Mesenchymal stem cell (in vitro differentiated cells and primary cell): ENCODE results near the gene COL16A1.

ENCODE experiments used
- DNase-seq: peaks from one replicate; pipeline ENCODE4 v3.0.0-alpha.2; 2013
- H2AFZ ChIP-seq: one replicate; pipeline ENCODE4 v1.6.1; 2013; ENCODE audit warnings: low read depth, mild to moderate bottlenecking, control low read depth, inconsistent platforms, low read length, moderate library complexity
- H2AK5ac ChIP-seq: 2 replicates; pipeline ENCODE4 v1.6.1; 2013; ENCODE audit warnings: low read length, moderate library complexity, mild to moderate bottlenecking, inconsistent platforms; ENCODE audit not compliant: severe bottlenecking
- H2BK120ac ChIP-seq: one replicate; pipeline ENCODE4 v1.6.1; 2013; ENCODE audit warnings: low read depth, mild to moderate bottlenecking, inconsistent platforms, low read length, moderate library complexity
- H2BK12ac ChIP-seq, 2 experiments: one replicate each; pipeline ENCODE4 v1.6.1; 2013; ENCODE audit warnings: inconsistent platforms in 2 of 2, low read length in 2 of 2, mild to moderate bottlenecking in 2 of 2, moderate library complexity in 2 of 2, control low read depth in 1 of 2
- H2BK15ac ChIP-seq: one replicate; pipeline ENCODE4 v1.6.1; 2013; ENCODE audit warnings: mild to moderate bottlenecking, low read depth, inconsistent platforms; ENCODE audit not compliant: poor library complexity, severe bottlenecking
- H2BK5ac ChIP-seq: 2 replicates; pipeline ENCODE4 v1.6.1; 2013; ENCODE audit warnings: low read depth, mild to moderate bottlenecking, low read length, control low read depth, inconsistent platforms; ENCODE audit not compliant: poor library complexity, severe bottlenecking
- H3K14ac ChIP-seq, 2 experiments: one replicate each; pipeline ENCODE4 v1.6.1; 2013; ENCODE audit warnings: inconsistent platforms in 2 of 2, low read length in 2 of 2, control low read depth in 1 of 2, mild to moderate bottlenecking in 1 of 2, moderate library complexity in 1 of 2
- H3K18ac ChIP-seq, 2 experiments: one replicate each; pipeline ENCODE4 v1.6.1; 2013; ENCODE audit warnings: inconsistent platforms in 2 of 2, low read length in 2 of 2, control low read depth in 1 of 2, low read depth in 1 of 2, mild to moderate bottlenecking in 1 of 2
- H3K23ac ChIP-seq, 2 experiments: one replicate each; pipeline ENCODE4 v1.6.1; 2013; ENCODE audit warnings: inconsistent platforms in 2 of 2, low read length in 2 of 2, mild to moderate bottlenecking in 2 of 2, moderate library complexity in 2 of 2, control low read depth in 1 of 2
- H3K27ac ChIP-seq: 2 replicates; pipeline ENCODE4 v1.5.1; 2013; ENCODE audit warnings: mild to moderate bottlenecking, moderate library complexity, low read length, control low read depth, inconsistent platforms; ENCODE audit not compliant: poor library complexity, severe bottlenecking
- H3K27me3 ChIP-seq, 2 experiments: 2 replicates each; pipeline versions ENCODE4 v1.6.1 to v1.7.0; 2013; ENCODE audit warnings: low read length in 2 of 2, mild to moderate bottlenecking in 2 of 2, moderate library complexity in 2 of 2, control low read depth in 1 of 2, inconsistent platforms in 1 of 2; ENCODE audit not compliant: control insufficient read depth in 1 of 2, insufficient read depth in 1 of 2
- H3K36me3 ChIP-seq, 2 experiments: 2 replicates each; pipeline versions ENCODE4 v1.6.1 to v1.7.0; 2013; ENCODE audit warnings: low read length in 2 of 2, control low read depth in 1 of 2, inconsistent platforms in 1 of 2, low read depth in 1 of 2, mild to moderate bottlenecking in 1 of 2; ENCODE audit not compliant: insufficient read depth in 2 of 2, control insufficient read depth in 1 of 2
- H3K4ac ChIP-seq, 2 experiments: one replicate each; pipeline ENCODE4 v1.6.1; 2013; ENCODE audit warnings: inconsistent platforms in 2 of 2, low read length in 2 of 2, mild to moderate bottlenecking in 2 of 2, moderate library complexity in 2 of 2, control low read depth in 1 of 2, low read depth in 1 of 2
- H3K4me1 ChIP-seq: 2 replicates; pipeline ENCODE4 v1.6.1; 2013; ENCODE audit warnings: low read depth, low read length, control low read depth; ENCODE audit not compliant: control insufficient read depth, insufficient read depth
- H3K4me2 ChIP-seq: 2 replicates; pipeline ENCODE4 v1.6.1; 2013; ENCODE audit warnings: low read length, mild to moderate bottlenecking, inconsistent platforms; ENCODE audit not compliant: poor library complexity, severe bottlenecking
- H3K4me3 ChIP-seq, 2 experiments: 2 replicates each; pipeline versions ENCODE4 v1.5.1 to v1.7.0; 2013; ENCODE audit warnings: low read length in 2 of 2, mild to moderate bottlenecking in 2 of 2, control low read depth in 1 of 2, low read depth in 1 of 2; ENCODE audit not compliant: insufficient read depth in 1 of 2
- H3K79me1 ChIP-seq: replicated peaks from 2 replicates; pipeline ENCODE4 v1.6.1; 2013; ENCODE audit warnings: mild to moderate bottlenecking, control low read depth, low read length, inconsistent platforms; ENCODE audit not compliant: poor library complexity, severe bottlenecking
- H3K9ac ChIP-seq: 2 replicates; pipeline ENCODE4 v1.7.0; 2013; ENCODE audit warnings: mild to moderate bottlenecking, low read length, moderate library complexity
- H3K9me3 ChIP-seq: 2 replicates; pipeline ENCODE4 v1.7.0; 2013; ENCODE audit warnings: mild to moderate bottlenecking, low read length; ENCODE audit not compliant: control insufficient read depth
- H4K8ac ChIP-seq: one replicate; pipeline ENCODE4 v1.6.1; 2013; ENCODE audit warnings: inconsistent platforms, mild to moderate bottlenecking, low read length, moderate library complexity
- H4K91ac ChIP-seq: one replicate; pipeline ENCODE4 v1.6.1; 2013; ENCODE audit warnings: mild to moderate bottlenecking, low read length, inconsistent platforms
- WGBS: methylation state at CpG from one replicate; pipeline ENCODE4 v1.1.7; 2013; ENCODE audit warnings: mixed read lengths; 5-methylcytosine and 5-hydroxymethylcytosine counted together

The COL16A1 gene

DNA sequence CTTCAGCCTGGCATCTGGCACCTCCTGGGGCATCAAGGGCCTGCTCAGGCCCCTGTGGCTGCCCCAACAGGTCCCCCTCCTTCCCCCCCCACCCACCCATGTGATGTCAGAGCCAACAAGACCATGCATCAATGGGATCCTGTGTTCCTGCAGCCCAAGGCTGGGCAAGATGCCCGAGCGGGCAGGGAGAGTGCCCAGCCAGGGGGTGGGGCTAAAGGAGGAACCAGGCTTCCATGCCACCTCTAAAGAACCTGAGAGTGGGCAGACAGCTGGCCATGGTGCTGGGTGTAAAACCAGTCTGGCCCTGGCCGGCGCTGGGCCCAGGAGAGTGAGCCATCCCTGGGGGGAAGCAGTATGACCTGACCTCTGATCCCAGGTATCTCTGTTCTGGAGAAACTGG lies 7.6 kb downstream of the COL16A1 start:
- H3K9me3 ChIP-seq: no peaks in the 10 kb centered on the region
- H3K4ac ChIP-seq: no peak overlapping the region
- H3K4me3 ChIP-seq: no peak overlapping the region
- no peak overlapping the region for H3K27ac ChIP-seq
- H3K36me3 ChIP-seq: peaks cover 54 to 84% of the 10 kb centered on the region in 2 experiments
- H4K91ac ChIP-seq: no peak overlapping the region
- H3K9ac ChIP-seq: no peak overlapping the region
- no peak overlapping the region for H3K23ac ChIP-seq
- H3K79me1 ChIP-seq: peaks cover 2% of the 10 kb centered on the region
- H2BK5ac ChIP-seq: no peak overlapping the region
- H3K14ac ChIP-seq: no peak overlapping the region
- no peak overlapping the region for H3K18ac ChIP-seq
- H2AK5ac ChIP-seq: no peak overlapping the region
- no peak overlapping the region for H2BK120ac ChIP-seq
- no peak for DNase-seq
- H3K4me1 ChIP-seq: peaks cover 42% of the 10 kb centered on the region
- no peak overlapping the region for H3K4me2 ChIP-seq
- H2AFZ ChIP-seq: no peak overlapping the region
- no peaks in the 10 kb centered on the region for H3K27me3 ChIP-seq
- 94% methylated on average over 4 of the region's 4 CpGs for WGBS
- H2BK12ac ChIP-seq: no peak overlapping the region
- H2BK15ac ChIP-seq: no peak overlapping the region
- no peak overlapping the region for H4K8ac ChIP-seq

DNA sequence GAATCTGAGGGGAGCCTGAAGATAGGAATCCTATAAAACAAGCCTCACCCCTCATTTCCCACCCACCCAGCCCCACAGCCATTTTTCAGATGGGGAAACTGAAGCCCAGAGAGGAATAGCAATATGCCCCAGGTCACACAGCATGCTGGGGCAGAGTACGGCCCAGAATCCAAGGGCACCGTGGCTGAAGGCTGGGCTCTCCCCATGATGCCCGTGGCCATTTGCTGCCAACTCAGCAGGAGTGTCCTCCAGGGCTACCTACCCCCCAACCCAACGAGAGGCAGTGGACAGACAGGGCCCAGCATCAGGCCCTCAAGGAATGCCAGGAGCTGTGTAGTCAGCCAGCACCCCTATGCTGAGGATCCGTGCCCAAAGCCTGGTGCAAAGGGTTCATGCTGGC lies 8.5 kb downstream of the COL16A1 start:
- H3K9me3 ChIP-seq: no peaks in the 10 kb centered on the region
- H4K8ac ChIP-seq: no peak overlapping the region
- H3K14ac ChIP-seq: no peak overlapping the region
- no peak overlapping the region for H2AFZ ChIP-seq
- H3K27ac ChIP-seq: no peak overlapping the region
- H2AK5ac ChIP-seq: no peak overlapping the region
- H3K36me3 ChIP-seq: peaks cover 59 to 91% of the 10 kb centered on the region in 2 experiments
- H3K27me3 ChIP-seq: no peaks in the 10 kb centered on the region
- peak overlapping the region in 1 of 2 experiments; percentile 0 for H2BK12ac ChIP-seq
- H3K4me2 ChIP-seq: no peak overlapping the region
- H3K18ac ChIP-seq: no peak overlapping the region
- H3K9ac ChIP-seq: no peak overlapping the region
- no peak overlapping the region for H2BK120ac ChIP-seq
- H3K4me1 ChIP-seq: peaks cover 44% of the 10 kb centered on the region
- peaks cover 2% of the 10 kb centered on the region for H3K79me1 ChIP-seq
- no peak for DNase-seq
- no peak overlapping the region for H3K23ac ChIP-seq
- no peak overlapping the region for H2BK5ac ChIP-seq
- peak overlapping the region; percentile 37 for H4K91ac ChIP-seq
- no peak overlapping the region for H3K4me3 ChIP-seq
- no peak overlapping the region for H2BK15ac ChIP-seq
- WGBS: 95% methylated on average over 5 of the region's 5 CpGs
- no peak overlapping the region for H3K4ac ChIP-seq

DNA sequence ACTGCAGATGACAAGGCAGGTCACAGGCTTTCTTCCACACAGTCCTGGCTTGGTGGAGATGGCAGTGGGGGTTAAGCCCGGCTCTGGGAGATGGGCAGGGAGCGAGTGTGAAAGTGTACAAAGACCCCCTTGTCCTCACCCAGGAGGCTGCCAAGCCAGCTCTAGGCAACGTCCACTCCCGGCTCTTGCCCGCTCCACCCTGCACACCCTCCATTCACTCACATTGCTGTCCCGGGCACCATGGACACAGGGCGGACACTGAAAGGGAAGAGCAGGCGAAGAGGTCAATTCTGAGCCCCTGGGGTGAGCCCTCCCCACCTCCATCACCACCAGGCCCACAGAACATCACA lies 8.9 kb downstream of the COL16A1 start:
- no peak overlapping the region for H3K4me2 ChIP-seq
- H3K27me3 ChIP-seq: no peaks in the 10 kb centered on the region
- H3K4me3 ChIP-seq: no peak overlapping the region
- no peak overlapping the region for H3K14ac ChIP-seq
- peak overlapping the region in 1 of 2 experiments; percentile 1 for H2BK12ac ChIP-seq
- no peak overlapping the region for H3K23ac ChIP-seq
- peaks cover 57 to 91% of the 10 kb centered on the region in 2 experiments for H3K36me3 ChIP-seq
- peaks cover 44% of the 10 kb centered on the region for H3K4me1 ChIP-seq
- H3K18ac ChIP-seq: no peak overlapping the region
- H4K8ac ChIP-seq: no peak overlapping the region
- WGBS: 89% methylated on average over 6 of the region's 8 CpGs
- DNase-seq: no peak
- H3K9me3 ChIP-seq: no peaks in the 10 kb centered on the region
- H3K79me1 ChIP-seq: peaks cover 3% of the 10 kb centered on the region
- no peak overlapping the region for H2BK120ac ChIP-seq
- H2AFZ ChIP-seq: no peak overlapping the region
- no peak overlapping the region for H4K91ac ChIP-seq
- no peak overlapping the region for H2BK15ac ChIP-seq
- H3K27ac ChIP-seq: no peak overlapping the region
- H3K9ac ChIP-seq: no peak overlapping the region
- no peak overlapping the region for H3K4ac ChIP-seq
- H2BK5ac ChIP-seq: no peak overlapping the region
- no peak overlapping the region for H2AK5ac ChIP-seq

DNA sequence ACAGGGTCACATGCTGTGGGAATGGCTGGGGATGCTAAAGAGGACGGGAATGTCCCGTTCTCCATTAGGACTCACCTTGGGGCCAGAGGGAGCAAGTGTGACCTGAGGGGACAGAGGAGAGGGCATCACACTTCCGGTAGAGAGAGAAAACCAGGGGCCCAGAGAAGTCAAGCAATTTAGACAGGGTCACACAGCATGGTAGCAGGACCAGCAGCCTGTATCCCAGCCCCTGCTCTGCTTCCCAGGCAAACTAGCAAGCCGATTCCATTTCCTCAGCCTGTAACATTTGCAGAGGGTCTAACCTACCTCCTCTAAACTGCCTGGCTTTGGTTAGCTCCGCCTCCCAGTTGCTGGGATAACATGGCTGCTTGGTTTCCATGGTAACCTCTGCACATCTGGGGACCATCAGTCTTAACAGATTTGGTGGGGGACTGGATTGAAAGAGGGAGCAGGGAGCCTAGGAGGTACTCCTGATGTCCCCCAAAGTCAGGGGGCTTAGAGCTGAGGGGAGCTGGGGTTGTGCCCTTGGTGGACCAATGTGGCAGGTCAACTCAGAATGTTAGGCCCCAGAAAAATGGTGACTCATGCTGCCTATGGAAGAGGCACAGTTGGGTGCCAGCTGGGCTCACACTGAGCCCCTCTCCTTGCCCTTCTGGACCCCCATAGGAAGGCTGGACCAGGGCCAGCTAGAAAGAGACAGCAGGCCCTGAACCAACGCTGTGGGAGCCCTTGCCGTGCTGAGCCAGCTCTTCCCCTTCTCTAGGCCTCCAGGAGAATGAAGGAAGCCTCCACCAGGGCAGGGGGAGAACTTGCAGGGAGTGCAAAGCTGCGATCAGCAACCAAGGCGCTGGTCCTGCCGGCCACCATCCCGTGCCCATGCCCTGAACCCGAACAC lies 9.5 kb downstream of the COL16A1 start:
- Histone ChIP-seq H3K4me1 (peaks cover 43% of the 10 kb centered on the region), H3K36me3 (peaks cover 51 to 91% of the 10 kb centered on the region in 2 experiments)
- WGBS: 87% methylated on average over 12 of the region's 12 CpGs

More for the DNA sequence above, 9.5 kb downstream of the COL16A1 start:
- Histone ChIP-seq H2BK120ac (no peak overlapping the region), H3K27me3 (no peaks in the 10 kb centered on the region), H3K4me2 (no peak overlapping the region), H3K4ac (no peak overlapping the region), H3K79me1 (peaks cover 3% of the 10 kb centered on the region), H3K9me3 (no peaks in the 10 kb centered on the region), H4K91ac (peak overlapping the region; percentile 56), H3K27ac (no peak overlapping the region), H2AFZ (no peak overlapping the region), H4K8ac (no peak overlapping the region), H3K9ac (no peak overlapping the region), H3K4me3 (no peak overlapping the region), H3K18ac (peak overlapping the region in 1 of 2 experiments; percentile 22), H2BK15ac (no peak overlapping the region), H3K23ac (no peak overlapping the region), H2BK12ac (peak overlapping the region in 1 of 2 experiments; percentile 1), H2AK5ac (peak overlapping the region; percentile 13), H3K14ac (no peak overlapping the region), H2BK5ac (no peak overlapping the region)
- no peak for DNase-seq
